Hematopoietic multipotent progenitor cell treated with erythropoietin and hydrocortisone succinate and interleukin-3 and kit ligand, for 17 days (in vitro differentiated cells): ENCODE measurements around the gene DLG4.

ENCODE experiments used
- DNase-seq: peaks from one replicate; pipeline ENCODE4 v3.0.0-alpha.2; 2015; ENCODE audit warnings: low spot score

DLG4 gene

GRCh38 chr17:7219812-7220592 lies at the start of gene DLG4, which contains the start of gene ACADVL:
Gene DLG4 (minus strand): TSS chr17:7219836.
Gene ACADVL (plus strand): TSS chr17:7219938. CDS start chr17:7219985, 47 bp downstream.
- peak; percentile 85 for DNase-seq

GRCh38 chr17:7266784-7267183 lies 47.1 kb upstream of the DLG4 start:
- DNase-seq: no peak

GRCh38 chr17:7263801-7264078 lies 44.1 kb upstream of the DLG4 start:
- no peak for DNase-seq

- DNase-seq: no peak
These were observed 43.5 kb upstream of the DLG4 start for GRCh38 chr17:7262935-7263800.

GRCh38 chr17:7262192-7262934 lies 42.7 kb upstream of the DLG4 start, which contains the start of gene CLDN7:
Gene CLDN7 (minus strand): TSS chr17:7262478. CDS start chr17:7262043, 435 bp downstream.
- no peak for DNase-seq

GRCh38 chr17:7261379-7262191 lies 41.9 kb upstream of the DLG4 start:
- DNase-seq: no peak

GRCh38 chr17:7260651-7261378 lies 41.2 kb upstream of the DLG4 start:
- peak; percentile 25 for DNase-seq

GRCh38 chr17:7260151-7260550 lies 40.5 kb upstream of the DLG4 start:
- no peak for DNase-seq

- DNase-seq: no peak
These were observed 39.9 kb upstream of the DLG4 start for GRCh38 chr17:7259555-7259889.

GRCh38 chr17:7258731-7259554 lies 39.3 kb upstream of the DLG4 start:
- no peak for DNase-seq

GRCh38 chr17:7256766-7257456 lies 37.3 kb upstream of the DLG4 start:
- no peak for DNase-seq

GRCh38 chr17:7254511-7254910 lies 34.9 kb upstream of the DLG4 start:
- DNase-seq: no peak

GRCh38 chr17:7253082-7253481 lies 33.4 kb upstream of the DLG4 start:
- no peak for DNase-seq

GRCh38 chr17:7252176-7253043 lies 32.8 kb upstream of the DLG4 start, which contains the start of gene ELP5:
Gene ELP5 (plus strand): TSS chr17:7252215. CDS start chr17:7252551, 336 bp downstream.
- DNase-seq: peak; percentile 95

GRCh38 chr17:7251661-7252175 lies 32.1 kb upstream of the DLG4 start, which contains the start of gene CTDNEP1:
Gene CTDNEP1 (minus strand): TSS chr17:7251734. CDS start chr17:7251296, 438 bp downstream.
- peak; percentile 100 for DNase-seq

GRCh38 chr17:7250695-7251627 lies 31.3 kb upstream of the DLG4 start:
- peak; percentile 52 for DNase-seq

- no peak for DNase-seq
These were observed 30.2 kb upstream of the DLG4 start for GRCh38 chr17:7249830-7250229.
